NK-92 treated with Interleukin-12 subunit alpha and Interleukin-12 subunit beta, amount 100 ng/mL, for 24 hours (cell line): Measurements from ENCODE around the gene SLC35E1.
A peak's percentile ranks its signal among the peaks of the same experiment; 100 is the strongest.
"Not testable (repeated sequence)": the region's sequence is repeated elsewhere in the genome, so short reads cannot be mapped to it uniquely, and the experiment has no call there.

ENCODE experiments used
- DNase-seq: peaks from one replicate; lab custom pipeline; 2025; lab: John Stamatoyannopoulos, UW

Gene SLC35E1

GRCh38 chr19:16544473-16545231 is 27.6 kb downstream of the SLC35E1 start:
- DNase-seq = no peak

- not testable (repeated sequence) for DNase-seq
Measured at GRCh38 chr19:16543734-16544133, 28.5 kb downstream of the SLC35E1 start.

GRCh38 chr19:16542910-16543472 is 29.2 kb downstream of the SLC35E1 start:
- DNase-seq = no peak

DNA sequence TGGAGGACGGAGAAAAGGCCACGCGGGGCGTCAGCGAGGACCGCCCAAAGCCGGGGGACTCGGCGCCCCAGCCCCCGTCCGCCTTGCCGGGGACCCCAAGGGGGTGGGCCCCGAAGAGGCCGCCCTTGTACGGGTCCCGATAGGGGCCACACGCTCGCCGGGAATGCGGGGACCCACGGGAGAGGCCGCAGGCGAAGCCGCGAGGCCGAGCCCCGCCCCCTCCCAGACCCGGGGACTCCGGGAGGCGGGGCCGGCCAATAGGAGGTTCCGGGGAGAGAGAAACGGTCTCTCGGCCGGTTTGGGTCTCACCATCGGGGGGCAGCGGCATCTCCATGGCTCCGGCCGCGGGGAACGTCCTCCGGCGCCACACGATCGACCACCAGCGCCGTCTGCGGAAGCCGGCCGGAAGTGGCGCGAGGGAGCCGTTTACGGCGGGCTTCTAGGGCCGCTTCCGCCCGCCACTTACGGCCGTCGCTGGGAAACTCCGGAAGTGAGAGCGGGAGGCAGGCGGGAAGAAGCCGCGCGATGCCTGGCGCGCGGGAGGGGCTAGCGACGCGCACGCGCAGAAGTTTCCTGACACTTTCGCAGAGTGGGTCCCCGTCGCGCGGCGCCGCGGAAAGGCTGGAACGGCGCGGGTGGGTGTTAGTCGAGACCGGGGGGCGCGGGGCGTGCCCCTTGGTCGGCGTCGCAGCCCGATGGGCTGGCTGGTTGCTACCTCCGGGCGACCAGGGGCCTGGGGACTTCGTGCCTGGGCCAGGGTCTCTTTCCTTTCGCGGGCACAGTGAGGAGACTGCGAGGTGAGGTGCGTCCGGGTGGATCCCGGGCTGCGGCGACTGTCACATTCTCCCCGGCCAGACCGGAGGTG is 29.9 kb downstream of the SLC35E1 start, which contains the start of gene CHERP:
Gene CHERP (minus strand): TSS at position 393 of the 865 bp plus-strand sequence. CDS start 59 bp downstream, at position 334.
- peak; percentile 90 for DNase-seq

GRCh38 chr19:16541526-16542044 is 30.6 kb downstream of the SLC35E1 start:
- no peak for DNase-seq

DNA sequence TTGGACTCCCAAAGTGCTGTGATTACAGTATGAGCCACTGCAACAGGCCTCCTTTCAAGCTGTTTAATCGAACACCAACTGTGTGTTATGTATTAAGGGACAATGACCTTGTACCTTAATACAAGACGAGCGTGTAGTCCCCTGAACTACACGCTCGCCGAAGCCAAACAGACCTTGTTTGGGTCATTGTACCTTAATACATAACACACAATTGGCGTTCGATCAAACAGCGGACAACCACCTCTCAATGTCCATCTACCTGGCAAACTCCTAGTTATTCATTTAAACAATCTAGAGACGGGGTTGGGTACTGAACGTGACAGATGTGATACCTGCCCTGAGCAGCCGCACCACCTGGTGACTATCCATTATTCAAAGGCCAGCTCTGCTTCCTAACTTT is 31.3 kb downstream of the SLC35E1 start:
- DNase-seq = no peak

DNA sequence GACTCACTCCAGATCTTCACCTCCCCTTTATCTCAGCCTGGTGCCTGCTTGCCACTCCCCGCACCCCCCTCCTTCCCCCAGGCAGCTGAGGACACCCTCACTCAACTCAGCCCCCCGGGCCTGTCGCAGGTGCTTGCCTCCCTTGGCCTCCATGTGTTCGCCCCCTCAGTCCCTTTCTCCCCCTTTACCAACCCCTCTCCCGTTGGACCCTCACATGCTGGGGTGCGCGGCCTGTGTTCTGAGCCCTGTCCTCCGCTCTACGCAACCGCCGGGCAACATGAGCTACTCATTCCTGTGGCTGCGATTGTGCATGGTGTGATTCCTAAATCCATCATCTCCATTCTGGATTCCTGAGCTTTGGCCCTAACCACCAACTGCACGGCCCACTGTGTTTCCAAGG is 35.1 kb downstream of the SLC35E1 start:
- no peak for DNase-seq

- DNase-seq = no peak
Measured at GRCh38 chr19:16536130-16536529, 36.1 kb downstream of the SLC35E1 start.

GRCh38 chr19:16535381-16535780 is 36.8 kb downstream of the SLC35E1 start:
- DNase-seq = no peak

DNA sequence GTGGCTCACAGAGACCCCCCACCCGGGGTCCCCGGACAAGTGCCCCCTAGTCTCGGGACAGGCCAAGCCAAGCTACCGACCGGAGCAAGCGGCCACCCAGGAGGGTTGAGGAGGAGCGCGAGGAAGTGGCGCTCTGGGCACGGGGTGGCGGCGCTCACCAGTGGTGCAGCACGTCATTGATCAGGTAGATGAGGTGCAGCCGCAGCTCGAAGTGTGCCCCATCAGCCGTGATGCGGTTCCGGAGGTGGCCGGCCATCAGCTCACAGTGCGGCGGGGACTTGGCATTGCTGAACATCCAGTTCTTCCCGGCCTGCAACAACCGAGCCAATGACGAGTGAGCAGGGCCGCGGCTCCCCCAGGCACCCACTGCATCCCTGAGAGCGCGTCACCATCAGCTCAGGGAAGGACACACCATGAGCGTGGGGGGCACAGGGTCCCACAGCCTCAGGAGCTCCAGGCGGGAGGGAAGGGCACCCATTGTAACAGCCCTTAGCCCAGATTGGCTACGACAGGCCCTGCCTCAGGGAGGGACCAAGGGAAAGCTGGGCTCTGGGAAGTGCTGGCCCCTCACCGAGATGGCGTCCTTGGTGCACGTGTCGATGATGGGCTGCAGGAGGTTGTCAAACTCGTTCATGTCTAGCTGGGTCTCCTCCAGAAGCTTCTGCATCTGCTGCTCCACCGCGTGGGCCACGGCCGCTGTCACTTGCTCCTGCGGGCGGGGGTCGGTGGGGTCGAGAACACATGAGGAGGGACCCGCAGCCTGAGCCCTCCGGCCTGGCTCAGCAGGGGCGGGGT is 39.6 kb downstream of the SLC35E1 start:
- DNase-seq = no peak

DNA sequence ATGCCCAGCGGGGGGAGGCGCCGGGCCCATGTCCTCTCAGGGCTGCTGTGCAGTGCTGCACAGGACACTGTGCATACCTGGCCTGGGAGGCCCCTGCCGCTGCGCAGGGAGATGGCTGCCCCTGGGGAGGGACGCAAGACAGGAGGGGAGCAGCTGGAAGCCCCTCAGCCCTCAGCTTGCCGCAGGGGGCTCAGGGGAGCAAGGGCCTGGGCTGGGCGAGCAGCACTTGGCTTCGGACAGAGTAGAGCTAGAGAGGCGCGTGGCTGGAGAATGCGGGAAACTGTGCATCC is 40.9 kb downstream of the SLC35E1 start:
- DNase-seq = no peak

GRCh38 chr19:16530540-16531379 is 41.5 kb downstream of the SLC35E1 start:
- no peak for DNase-seq

GRCh38 chr19:16529466-16530144 is 42.6 kb downstream of the SLC35E1 start:
- no peak for DNase-seq

GRCh38 chr19:16527971-16528521 is 44.2 kb downstream of the SLC35E1 start:
- DNase-seq = no peak

DNA sequence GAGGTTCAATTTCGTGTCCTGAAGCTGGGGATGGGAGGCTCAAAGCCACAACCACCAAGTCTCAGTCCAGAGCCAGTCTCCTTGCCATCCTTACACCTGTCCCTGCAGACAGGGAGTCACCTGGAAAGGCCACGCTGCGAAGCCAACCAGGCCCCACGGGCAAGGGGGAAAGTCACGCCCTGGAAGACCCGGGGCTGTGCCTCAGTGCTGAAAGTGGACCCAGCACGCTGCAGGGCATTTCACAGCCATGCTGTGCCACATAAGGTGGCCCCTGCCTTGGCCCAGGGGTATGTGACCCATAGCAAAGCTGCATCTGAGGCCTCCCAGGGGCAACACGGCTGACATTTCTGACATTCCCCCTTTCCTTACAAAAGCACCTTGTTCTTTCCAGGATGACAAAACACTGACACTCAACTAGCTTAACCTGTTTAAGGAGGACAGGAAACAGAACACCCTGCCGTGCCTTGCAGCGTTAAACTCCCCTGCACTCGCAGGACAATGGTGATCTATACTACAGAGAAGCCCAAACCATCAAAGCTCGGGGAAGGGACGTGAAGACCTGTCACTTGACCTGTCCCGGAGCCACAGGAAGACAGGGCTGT is 44.8 kb downstream of the SLC35E1 start:
- DNase-seq = no peak

DNA sequence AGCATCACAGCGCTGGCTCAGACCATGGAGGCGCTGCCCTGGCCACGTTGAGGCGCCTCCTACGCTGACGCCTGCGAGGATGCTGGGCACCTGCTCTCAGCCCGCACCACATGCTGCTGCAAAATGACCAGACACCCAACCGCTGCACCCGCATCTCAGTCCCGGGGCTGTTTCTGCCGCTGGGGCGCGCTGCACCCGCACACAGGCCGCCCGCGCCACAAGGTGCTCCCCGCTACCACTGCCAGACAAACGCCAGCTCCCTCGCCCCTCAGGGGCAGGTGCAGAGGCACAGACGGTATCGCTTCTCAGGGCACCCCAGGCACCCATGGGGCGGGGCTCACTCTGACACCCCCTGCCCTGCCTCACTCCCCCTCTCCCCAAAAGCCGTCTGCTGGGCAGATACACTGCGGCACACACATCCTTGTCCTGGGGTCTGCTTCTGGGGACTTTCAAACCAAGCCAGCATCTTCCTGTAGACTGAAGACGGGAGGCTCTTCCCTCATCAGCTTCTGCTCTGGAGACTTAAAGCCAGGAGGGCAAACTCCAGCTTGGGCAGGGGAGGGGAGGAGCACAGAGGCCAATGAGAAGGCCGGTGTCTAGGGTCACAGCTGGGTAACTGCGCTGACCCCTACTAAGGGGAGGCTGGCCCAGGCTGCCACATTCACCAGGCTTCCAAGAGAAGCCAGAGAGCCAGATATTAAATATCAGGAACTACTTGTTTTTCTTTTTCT is 46.3 kb downstream of the SLC35E1 start:
- DNase-seq = no peak

DNA sequence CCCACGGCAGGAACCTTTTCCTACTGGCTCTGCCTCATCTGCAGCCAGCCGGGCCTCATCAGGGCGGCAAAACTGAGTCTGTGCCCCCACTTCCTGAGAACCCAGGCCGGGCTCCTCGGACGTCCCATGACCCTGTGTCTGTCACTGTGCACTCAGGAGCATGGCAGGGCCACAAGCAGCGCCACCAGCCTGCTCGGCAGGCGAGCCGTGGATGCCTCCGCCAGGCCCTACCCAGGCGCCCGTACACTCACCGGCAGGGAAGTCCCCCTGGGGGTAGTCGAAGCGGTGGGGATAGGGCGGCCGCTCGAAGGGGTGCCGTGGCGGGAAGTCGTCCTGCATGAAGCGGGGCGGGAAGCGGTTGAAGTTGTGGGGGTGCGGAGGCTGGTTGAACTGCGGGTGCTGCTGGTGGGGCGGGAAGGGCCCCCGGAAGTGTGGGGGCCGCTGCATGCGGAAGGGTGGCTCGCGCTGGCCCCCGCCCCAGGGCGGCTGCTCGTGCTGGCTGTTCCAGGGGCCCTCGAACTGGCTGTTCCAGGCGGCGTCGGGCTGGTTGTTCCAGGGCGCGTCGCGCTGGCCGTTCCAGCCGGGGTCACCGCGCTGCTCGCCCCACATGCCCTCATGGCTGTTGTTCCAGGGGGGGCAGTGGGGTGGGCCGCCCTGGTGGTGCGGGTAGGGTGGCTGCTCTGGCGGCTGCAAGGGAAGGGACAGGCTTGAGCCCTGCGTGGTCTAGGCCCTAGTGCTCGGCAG is 47.1 kb downstream of the SLC35E1 start:
- no peak for DNase-seq
